ENCODE measurements around the gene TSSK2.

- no peak for TF ChIP-seq EZH2phosphoT487 (IDR thresholded peaks at IDR 0.05; ENCODE audit: borderline replicate concordance, low read depth, low read length)
- no peak for TF ChIP-seq CTCF (conservative IDR thresholded peaks at IDR 0.05; ENCODE audit: low read length)
Observed at GRCh38 chr22:19092725-19093124, 38.4 kb upstream of the TSSK2 start.
